NCI-H526 (cell line): ENCODE data around the gene KIF25.

ENCODE experiments used
- DNase-seq, 2 experiments: peaks; one replicate each; lab custom pipeline; 2025; lab: John Stamatoyannopoulos, UW

Gene KIF25

DNA sequence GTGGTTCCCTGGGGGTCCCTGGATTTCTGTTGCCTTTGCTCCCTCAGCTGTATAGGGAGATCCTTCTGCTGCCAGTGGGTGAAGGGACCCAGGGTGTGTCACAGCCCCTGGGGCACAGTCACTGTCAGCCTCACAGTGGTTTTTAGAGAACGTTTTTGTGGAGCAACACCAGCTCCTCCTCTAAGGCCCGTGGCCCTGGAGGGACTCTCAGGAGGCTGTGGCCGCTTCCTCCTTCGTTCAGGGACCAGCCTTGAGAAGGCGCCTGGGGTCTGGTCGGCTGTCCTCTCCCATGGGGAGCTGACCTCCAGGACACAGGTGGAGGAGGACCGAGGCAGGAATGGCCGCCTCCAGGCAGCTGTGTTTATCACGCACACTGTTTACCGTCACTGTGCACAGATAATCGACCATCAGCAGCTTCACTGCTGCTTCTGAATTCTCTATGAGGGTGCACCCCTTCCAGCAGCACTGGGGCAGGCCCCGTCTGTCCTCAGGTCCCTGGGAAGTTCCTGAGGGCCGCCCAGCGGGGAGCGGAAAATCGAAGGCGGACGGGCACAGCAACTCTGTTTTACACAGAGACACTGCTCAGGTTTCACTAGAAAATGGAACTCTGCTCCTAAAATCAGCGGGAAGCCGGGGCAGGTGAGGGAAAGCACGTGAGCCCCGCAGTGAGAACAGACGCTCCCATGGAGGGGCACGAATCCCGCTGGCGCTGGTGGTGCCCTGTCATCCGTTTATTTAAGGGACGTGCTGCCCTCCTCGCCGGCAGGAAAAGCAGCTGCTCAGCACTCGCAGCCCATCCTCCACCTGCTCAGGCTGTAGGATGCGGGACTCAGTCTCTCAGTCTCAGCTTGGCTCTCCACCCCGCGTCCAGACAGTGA is 92.0 kb downstream of the KIF25 start:
- no peak for DNase-seq

DNA sequence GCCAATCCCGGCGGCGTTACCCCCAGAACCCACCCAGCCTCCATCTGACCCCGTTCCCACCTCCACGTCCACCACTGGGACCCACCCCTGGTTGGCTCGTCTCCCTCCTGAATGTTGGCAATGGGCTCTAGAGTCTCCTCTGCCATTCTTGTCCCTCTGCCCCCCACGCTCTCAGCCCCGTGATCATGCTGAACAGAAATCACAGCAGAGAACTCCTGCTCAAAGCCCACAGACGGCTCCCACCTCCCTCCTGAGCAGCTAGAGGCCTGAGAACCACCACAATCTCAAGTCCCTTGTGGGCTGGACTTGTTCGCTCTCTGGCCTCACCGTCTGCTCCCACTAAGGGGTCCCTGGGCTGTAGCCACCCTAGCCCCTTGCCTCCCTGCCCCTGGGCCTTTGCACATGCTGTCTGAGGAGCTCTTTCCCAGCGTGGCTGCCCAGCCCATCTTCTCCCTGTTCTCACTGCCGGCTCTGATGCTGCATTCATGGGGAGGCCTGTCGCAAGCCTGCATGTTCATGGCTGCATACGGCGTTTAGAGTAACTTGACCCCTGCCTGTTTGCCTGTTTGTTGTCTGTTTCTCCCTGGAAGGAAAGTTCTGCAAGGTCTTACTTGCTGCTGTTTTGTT is 92.7 kb downstream of the KIF25 start:
- DNase-seq: no peak

DNA sequence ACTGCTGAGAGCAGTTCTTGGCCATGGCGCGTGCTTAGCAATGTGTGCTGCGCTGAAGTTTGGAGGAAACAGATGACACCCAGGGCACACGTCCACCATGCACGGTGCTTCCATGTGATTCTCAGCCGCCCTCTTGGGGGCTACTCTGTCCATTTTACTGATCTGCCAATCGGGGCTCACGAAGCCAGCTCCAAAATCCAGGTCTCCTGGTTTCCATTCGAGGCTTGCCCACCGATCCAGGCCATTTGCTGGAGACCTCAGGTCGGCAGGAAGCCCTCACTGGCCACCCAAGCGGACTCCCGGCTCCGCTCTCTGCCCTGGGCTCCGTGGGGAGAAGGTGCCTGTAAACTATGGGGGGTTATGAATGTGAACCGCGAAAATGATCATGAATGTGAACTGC is 93.2 kb downstream of the KIF25 start:
- DNase-seq: no peak

DNA sequence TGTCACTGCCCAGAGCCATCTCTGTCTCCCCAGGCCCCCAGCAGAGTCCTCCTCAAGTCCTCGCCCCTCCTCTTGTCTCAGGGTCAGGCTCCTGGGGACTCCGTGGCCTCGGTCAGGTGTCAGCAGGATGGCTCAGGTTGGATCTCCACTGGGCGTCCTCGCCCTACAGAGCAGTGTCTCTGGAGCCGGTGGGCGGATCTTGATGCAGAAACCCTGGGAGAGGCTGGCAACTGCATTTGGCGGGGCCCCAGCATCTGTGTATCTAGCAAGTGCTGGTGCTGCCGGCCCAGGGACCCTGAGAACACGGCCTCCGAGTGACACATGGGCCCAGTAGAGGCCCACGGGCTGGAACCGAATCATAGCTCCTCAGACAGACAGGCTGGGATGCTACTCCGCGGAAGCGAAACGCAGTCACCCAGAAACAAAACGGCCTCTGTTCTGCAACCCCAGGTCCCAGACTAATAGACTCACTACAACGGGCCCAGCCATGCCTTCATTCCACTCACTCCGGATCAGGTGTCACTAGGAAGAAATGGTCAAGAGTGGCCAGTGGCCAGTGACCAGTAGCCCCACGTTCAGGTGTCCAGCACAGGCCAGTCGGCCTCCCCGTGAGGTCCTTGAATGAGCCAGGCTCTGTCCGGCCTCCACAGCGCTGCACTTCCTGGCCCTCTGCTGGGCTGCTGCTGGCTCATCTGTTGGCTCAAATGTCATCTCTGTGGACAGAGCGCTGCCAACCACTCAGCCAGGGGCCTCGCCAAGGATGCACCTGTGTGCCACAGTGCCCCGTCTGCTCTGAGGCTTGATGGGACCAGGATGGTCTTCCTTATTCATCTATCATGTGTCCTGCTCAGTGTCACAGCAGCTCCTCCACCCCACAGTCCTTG is 94.2 kb downstream of the KIF25 start:
- no peak for DNase-seq

DNA sequence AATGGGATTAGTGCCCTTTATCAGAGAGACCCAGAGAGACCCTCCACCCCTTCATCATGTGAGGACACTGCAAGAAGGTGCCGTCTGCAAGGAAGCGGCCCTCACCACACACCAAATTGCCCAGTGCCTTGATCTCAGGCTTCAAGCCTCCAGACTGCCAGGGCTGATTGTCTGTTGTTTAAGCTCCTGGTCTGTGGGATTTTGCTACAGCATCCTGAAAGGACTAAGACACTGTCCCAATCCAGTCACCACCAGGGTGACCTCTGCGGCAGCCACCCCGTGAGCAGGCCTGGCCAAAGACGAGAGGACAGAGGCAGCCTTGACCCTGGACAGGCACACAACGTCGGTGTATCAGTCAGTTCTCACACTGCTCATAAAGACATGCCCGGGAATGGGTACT is 95.1 kb downstream of the KIF25 start:
- DNase-seq: no peak

DNA sequence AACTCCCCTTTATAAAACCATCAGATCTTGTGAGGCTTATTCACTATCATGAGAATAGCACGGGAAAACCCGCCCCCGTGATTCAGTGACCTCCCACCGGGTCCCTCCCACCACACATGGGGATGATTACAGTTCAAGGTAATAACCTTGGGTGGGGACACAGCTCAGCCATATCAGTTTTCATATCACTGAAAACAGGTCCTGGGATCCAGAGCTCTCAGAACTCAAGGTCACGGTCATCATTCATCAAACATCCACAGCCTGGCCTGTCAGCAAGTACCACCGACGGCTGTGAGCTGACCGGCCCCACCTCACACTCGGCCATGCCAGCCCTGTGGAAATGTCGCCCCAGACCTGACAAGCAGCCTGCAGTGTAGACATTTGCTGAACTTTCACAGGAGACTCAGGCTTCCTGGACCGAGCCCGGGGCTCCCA is 95.6 kb downstream of the KIF25 start:
- DNase-seq: no peak

DNA sequence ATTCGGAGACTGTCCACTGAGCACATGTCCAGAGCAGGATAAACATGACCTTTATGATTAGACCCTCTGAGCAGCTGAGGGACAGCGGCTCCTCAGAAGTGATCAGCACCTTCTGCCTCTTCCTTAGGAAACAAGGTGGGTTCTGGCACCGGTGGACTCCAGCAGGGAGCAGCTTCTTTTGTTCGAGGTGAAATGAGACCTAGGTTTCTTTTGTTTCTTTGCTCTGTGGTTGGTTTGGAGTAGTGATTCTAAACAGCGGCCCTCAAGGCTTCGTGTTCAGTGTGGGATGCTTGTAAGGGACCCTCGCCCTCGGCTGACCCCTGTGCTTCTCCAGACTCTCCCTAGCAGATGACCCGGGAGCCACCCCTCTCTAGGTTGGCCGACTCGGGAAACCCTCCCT is 96.2 kb downstream of the KIF25 start:
- no peak for DNase-seq
